GM18951 (cell line): Measurements from ENCODE around the gene SLC25A29.
"Not testable (repeated sequence)": the region's sequence is repeated elsewhere in the genome, so short reads cannot be mapped to it uniquely, and the experiment has no call there.

Experiments
- POLR2A ChIP-seq: IDR thresholded peaks from 4 replicates; pipeline ENCODE4 v1.6.1; 2011; ENCODE audit warnings: mild to moderate bottlenecking; ENCODE audit not compliant: insufficient read length, insufficient read depth; ENCODE audit errors: extremely low read depth
- in situ Hi-C: fragments of 300-500 bp; cut with MboI; formaldehyde crosslinking; loops from one replicate; pipeline ENCODE4 v1.12.0; 2022; ENCODE audit warnings: low sequenced_read_pairs, mixed read lengths, inconsistent platforms; ENCODE audit not compliant: unreplicated experiment

SLC25A29 gene, protein sequence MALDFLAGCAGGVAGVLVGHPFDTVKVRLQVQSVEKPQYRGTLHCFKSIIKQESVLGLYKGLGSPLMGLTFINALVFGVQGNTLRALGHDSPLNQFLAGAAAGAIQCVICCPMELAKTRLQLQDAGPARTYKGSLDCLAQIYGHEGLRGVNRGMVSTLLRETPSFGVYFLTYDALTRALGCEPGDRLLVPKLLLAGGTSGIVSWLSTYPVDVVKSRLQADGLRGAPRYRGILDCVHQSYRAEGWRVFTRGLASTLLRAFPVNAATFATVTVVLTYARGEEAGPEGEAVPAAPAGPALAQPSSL

DNA sequence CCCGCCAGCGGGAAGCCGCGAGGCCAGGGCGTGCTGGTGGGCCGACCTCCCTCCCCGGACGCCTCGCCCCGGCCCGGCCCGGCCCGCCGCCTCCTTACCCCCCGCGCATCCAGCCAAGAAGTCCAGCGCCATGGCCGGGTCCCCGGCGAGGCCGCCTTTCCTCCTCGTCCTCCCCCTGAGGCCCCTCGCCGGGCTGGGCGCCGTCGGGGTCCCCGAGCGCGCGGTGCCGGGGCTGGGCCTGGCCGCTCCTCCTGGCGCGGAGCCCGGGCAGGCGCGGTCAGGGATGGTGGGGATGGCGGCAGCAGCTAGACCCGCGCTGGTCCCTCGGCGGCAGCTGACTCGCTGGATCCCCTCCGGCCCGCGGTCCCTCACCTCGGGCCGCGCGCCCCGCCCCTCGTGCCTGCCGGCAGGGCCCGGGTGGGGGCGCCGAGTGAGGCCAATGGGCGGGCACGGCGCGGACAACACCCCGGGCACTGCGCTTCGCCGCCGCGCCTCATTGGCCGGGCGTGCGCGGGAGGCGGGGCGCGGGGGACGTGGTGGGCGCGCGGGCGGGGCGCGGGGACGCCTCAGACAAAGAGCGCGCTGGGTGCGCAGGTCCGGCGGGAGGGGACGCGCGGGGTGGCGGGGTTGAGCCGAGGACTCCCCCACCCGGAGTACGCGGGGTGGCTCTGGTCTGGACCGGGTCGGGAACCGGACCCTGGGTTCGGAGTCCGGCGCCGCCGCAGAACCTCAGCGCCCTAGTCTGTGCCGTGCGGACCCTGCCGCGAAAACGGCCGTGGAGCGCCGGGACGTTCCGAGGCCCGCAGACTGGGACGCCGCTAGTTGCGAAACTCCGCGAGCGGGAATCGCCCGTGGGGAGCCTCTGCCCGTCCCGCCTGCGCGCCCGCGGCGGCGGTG is at the start of gene SLC25A29:
SLC25A29 (minus strand) TSS at position 344 of the 897 bp plus-strand sequence; CDS start at position 132, 212 bp downstream.
- in situ Hi-C loops = no loop called here
- peak; percentile 63 for TF ChIP-seq POLR2A

DNA sequence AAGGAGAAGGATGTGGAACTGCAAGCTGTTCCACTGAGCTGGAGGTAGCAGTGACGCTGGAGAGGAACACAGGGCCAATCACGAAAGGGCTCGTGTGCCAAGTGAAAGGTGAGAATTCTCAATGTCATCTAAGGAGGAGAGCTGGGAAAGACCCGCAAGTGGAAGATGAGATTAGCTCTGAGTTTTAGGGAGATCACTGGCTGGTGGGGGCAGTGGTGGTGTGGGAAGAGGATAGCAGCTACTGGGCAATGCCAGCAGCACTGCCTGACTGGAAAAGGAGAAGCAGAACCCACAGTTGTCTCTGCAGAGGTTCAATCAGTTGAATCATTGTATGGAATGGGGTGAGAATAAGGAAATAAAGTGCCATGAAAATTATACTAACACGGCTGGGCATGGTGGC is 44.7 kb upstream of the SLC25A29 start:
- in situ Hi-C loops = no loop called here
- TF ChIP-seq POLR2A = no peak

DNA sequence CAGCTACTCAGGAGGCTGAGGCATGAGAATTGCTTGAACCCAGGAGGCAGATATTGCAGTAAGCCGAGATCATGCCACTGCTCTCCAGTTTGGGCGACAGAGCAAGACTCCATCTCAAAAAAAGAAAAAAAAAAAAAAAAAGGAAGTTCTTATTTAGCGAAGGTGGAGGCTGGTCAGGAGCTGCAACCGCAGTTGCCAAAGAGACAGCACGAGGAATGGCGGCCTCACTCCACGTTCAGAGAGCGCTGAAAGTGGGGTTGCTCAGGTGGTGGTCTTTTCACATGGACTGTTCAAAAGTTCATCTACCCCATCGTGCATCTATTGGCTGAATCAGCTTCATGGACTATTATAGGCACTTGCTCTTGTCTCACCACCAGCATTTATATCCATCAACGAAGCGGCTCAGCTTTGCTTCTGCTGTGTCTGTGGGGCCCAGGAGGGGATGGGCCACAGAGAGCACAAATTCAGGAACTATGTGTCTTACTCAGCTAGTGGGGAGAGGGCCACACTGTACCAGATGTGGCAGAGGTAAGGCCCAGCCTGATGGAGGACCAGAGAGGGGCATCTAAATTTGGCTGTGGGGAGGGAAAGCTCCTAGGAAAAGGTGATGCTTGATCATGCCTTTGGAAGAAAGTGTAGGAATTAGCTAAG is 44.2 kb upstream of the SLC25A29 start:
- TF ChIP-seq POLR2A = no peak
- in situ Hi-C loops = no loop called here

DNA sequence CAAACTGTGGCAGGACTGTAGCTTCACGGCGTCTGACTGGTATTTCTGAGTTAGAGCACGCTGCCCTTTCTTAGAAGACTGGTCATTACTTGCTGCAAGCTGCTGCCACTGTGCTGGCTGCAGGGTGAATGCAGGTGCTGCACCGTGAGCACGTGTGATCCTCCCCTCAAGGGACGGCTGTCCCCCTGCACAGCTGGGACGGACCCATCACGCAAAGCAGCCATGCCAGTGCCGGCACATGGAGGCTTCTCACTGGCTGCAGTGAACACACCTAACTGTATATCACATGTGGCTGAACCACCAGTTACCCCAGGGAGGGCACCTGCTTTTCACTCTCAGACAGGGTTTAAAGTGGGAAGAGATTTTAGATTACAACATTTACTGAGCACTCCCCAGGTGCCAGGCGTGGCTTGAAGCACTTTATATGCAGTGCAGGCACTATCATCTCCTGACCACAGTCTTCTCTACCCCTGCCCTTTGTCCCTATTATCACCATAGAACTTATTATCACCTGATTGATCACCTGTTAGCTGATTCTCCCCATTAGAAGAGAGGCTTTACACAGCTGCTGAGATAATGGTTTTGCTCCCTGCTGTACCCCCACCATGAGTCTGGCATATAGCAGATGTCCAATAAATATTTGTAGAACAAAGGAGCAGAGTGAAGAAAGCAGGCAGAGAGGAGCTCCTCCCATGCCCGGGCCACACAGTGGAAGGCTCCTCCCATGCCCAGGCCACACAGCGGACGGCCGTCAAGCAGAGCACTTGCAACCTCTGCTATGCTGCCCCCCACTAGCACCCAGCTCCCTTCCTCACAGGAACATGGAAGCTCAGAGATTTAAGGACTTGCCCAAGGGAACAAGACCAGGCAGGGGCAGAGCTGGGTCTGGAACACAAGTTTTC is 42.8 kb upstream of the SLC25A29 start:
- no peak for TF ChIP-seq POLR2A
- in situ Hi-C loops = no loop called here

DNA sequence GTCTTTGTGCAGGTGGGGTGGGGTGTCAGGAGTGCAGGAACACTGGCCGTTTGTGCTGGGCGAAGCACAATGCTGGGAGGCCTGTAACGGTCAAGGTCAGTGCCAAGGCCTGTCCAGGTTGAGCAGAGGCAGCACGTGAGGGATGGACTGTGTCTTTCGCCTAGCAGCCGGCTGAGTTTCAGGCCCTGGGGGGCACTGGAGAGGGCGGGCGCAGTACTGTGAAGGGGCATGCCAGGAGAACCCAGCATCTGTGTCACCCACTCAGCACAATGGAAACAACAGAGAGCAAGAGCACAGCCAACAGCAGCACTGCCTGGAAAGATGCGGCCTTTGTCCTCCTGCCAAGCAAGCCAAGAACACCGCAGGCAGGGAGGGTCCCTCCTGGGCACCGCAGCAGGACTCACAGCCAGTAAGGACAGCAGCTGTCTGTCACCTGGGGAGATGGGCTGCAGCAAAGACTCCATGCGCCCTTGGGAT is 42.0 kb upstream of the SLC25A29 start:
- in situ Hi-C loops = no loop called here
- TF ChIP-seq POLR2A = no peak

DNA sequence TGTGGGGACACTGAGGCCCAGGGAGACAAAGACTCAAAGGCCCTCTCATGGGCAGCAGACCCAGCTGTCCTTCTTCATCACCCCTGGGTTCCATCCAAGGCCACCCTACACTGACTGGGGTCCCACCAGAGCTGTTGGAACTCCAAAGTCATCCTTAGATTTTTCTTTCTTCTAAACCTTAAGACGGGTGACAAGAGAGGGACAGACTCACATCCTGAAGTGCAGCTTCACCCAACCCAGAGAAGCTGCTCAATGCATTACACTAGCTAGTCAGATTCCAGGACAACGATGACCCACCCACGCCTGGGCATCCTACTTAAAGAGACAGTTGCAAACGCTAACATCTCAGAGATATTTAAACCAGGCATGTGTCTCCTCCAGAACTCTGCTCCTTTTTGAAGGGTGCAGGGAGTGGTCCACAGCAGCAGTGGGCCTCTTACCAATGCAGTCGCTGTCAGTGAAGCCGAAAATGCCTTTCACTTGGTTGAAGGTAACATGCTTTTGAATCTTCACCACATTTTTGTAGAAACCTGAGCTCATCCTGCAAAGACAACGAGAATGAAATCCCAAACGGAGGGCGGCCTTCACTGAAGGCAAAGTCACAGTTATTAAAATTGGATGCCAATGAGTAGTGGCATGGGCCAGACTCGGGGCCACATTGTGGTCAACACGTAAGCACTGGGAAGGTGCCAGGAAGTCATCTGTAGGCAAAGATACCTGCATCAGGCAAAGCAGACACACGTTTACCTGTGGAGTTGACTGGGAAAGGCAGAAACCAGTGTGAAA is 40.3 kb upstream of the SLC25A29 start:
- in situ Hi-C loops = no loop called here
- TF ChIP-seq POLR2A = no peak

DNA sequence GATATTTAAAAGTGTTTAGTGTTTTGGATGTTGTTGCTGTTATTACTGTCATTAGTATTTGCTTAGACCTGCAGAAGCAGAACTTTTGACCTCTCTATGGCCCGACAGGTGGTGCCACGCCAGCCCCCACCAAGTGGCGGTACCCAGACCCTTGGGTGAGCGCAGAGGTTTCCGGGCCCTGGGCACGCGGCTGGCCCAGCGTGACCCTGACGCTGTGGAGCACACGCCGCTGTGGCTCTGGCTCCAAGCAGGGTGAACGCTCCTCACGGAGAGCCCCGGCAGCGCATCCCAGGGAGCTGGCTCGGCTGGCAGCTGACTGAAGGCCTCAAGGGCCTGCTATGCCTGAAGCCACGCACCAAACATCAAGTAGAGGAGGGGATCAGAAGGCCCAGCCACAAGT is 39.5 kb upstream of the SLC25A29 start:
- in situ Hi-C loops = no loop called here
- TF ChIP-seq POLR2A = no peak

DNA sequence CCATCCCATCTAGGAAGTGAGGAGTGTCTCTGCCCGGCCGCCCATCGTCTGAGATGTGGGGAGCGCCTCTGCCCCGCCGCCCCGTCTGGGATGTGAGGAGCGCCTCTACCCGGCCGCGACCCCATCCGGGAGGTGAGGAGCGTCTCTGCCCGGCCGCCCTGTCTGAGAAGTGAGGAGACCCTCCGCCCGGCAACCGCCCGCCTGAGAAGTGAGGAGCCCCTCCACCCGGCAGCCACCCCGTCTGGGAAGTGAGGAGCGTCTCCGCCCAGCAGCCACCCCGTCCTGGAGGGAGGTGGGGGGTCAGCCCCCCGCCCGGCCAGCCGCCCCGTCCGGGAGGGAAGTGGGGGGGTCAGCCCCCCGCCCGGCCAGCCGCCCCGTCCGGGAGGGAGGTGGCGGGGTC is 38.4 kb upstream of the SLC25A29 start:
- in situ Hi-C loops = not testable (repeated sequence)

DNA sequence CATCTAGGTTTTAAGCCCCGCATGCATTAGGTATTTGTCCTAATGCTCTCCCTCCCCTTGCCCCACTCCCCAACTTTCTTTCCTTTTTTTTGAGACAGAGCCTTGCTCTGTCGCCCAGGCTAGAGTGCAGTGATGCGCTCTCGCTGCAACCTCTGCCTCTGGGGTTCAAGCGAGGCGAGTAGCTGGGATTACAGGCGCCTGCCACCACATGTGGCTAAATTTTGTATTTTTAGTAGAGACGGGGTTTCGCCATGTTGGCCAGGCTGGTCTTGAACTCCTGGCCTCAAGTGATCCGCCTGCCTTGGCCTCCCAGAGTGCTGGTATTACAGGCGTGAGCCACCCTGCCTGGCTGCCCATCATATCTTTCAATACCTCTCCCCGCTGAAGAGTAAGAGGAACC is 36.6 kb upstream of the SLC25A29 start:
- in situ Hi-C loops = not testable (repeated sequence)

DNA sequence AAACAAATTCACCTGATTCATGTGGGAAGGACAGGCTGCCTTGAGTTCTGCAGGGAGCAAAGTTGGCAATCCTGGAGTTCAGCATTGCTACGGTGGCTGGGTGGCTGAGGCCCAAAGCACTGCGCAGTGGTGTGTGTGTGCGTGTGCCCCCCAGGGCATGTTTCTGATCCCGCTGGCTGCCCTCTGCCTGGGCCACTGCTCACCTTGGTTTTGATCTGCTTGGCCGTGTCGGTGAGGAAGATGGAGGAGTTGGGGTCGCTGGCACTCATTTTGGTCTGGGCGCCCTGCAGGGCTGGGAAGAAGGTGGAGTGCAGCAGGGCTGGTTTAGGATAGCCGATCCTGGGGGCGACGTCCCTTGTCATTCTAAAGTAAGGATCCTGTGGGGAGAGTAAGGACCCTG is 36.0 kb upstream of the SLC25A29 start:
- in situ Hi-C loops = no loop called here

DNA sequence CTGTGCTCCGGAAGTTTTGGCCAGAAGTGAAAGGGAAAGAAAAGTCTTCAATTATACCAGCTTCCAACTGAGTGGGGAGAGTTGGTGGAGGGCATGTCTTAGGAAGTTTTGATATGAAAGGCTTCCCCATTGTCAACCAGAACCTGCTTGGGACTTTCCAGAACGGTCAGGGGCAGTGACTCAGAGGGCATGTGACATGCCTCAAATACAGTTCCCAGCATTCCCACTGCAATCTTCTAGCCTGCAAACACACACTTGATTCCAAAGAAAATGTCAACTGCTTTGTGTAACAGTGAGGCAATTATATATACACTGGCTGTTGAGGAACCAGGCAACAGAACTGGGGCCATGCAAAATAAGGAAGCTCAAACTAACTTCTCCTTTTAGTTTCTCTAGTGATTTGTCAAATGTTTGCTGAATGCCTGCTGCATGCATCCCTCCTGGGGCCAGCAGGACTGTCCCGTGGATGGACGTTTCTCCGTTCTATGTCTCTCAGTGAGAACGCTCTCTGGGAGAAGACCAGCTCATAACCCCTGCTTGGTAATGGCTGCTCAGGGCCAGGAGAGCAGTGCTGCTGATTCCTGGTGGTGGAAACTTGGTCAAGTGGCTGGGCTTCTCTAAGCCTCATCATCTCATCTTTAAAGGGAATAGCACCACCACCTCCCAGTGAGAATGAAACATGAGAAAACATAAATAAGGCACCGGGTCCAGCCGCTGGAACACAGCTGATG is 35.2 kb upstream of the SLC25A29 start:
- in situ Hi-C loops = no loop called here
- no peak for TF ChIP-seq POLR2A

More for the DNA sequence above, 36.0 kb upstream of the SLC25A29 start:
- no peak for TF ChIP-seq POLR2A
